NCI-H2107 (cell line): Measurements from ENCODE around the gene TAS2R40.

Experiments
- DNase-seq: peaks from one replicate; lab custom pipeline; 2025; lab: John Stamatoyannopoulos, UW

The TAS2R40 gene

GRCh38 chr7:143225047-143225446 is 3.2 kb downstream of the TAS2R40 start:
- DNase-seq, result no peak

- DNase-seq, result no peak
Observed at GRCh38 chr7:143227806-143228205, 6.0 kb downstream of the TAS2R40 start.

DNA sequence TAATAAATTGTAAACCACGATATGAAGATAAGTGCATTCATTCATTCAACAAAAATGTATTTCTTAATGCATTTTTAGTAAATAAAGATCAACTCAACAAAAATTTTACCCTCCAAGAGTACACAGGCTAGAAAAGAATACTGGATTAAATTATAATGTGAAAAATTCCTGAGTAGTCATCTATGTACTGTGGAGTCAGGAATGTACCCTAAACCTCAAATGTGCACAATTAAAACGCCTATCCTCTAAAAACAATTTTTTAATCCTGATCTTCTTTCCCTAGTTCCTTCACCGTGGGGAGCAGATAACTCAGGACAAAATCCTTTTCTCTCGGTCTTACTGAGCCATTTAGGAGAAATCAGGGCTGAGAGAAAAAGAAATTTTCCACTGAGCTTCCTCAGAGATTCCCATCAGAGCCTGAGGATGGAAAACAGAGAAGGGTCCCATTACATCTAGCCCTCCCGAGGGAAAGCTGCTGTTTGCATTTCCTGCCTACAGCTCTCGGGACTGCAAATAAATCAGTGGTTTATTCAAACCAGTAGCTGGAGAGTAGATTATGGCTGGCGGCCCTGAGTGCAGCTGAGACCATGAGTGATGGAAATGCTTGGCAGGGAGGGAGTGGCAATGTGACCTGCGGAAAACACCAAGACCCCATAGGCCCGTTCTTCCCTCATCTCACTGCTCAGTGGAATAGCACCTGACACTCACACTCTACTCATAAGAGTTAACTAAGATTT is 7.4 kb downstream of the TAS2R40 start:
- no peak for DNase-seq

GRCh38 chr7:143230602-143231457 is 9.0 kb downstream of the TAS2R40 start:
- DNase-seq, result no peak

DNA sequence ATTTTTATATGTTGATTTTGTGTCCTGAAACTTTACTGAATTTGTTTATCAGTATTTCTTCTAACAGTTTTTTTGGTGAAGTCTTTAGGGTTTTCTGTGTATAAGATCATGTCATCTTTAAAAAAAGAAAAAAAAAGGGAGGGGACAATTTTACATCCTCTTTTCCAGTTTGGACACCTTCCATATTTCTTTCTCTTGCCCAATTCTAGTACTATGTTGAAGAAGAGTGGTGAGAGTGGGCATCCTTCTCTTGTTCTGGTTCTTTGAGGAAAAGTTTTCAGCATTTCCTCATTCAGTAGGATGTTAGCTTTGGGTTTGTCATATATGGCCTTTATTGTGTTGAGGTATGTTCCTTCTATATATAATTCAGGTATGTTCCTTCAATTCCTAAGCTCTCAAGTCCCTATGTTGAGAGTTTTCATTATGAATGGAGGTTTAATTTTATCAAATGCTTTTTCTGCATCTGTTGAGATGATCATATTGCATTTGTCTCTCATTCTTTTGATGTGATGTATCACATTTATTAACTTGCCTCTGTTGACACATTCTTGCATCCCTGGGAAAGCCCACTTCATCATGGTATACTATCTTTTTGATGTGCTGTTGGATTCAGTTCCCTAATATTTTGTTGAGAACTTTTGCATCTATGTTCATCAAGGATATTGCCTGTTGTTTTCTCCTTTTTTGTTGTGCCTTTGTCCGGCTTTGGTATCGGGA is 12.1 kb downstream of the TAS2R40 start:
- DNase-seq, result no peak

DNA sequence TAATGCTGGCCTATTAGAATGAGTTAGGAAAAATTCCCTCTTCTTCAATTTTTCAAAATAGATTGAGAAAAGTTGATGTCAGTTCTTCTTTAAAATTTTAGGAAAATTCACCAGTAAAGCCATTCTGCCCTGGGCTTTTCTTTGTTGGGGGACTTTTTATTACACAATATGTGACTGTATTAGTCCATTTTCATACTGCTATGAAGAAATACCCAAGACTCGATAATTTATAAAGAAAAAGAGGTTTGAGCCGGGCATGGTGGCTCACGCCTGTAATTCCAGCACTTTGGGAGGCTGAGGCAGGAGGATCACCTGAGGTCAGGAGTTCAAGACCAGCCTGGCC is 12.7 kb downstream of the TAS2R40 start:
- no peak for DNase-seq

DNA sequence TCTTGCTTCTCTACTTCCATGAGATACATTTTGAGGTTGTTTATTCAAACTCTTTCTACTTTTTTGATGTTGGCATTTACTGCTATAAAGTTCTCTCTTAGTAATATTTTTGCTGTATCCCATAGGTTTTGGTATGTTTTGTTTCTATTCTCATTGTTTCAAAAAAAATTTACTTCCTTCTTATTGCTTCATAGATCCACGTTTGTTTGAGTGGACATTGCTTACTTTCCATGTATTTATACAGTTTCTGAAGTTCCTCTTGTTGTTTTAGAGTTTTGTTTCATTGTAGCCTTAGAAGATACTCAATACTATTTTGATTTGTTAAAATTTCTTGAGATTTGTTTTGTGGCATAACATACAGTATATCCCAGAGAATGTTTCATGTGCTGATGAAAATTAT is 13.7 kb downstream of the TAS2R40 start:
- no peak for DNase-seq

DNA sequence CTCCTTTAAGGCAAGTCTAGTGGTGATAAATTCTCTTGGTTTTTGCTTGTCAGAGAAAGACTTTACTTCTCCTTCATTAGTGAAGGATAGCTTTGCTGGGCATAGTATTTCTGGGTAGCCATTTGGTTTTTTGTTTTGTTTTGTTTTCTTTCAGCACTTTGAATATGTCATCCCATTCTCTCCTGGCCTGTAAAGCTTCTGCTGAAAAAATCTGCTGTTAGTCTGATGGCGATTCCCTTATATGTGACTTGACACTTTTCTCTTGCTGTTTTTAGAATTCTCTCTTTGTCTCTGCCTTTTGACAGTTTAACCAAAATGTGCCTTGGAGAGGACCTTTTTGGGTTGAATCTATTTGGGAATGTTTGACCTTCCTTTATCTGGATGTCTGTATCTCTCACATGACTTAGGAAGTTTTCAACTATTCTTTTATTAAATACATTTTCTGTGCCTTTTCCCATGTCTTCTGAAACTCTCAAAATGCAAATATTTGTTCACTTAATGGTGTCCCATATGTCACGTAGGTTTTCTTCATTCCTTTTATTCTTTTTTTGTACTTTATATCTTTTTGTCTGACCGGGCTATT is 14.7 kb downstream of the TAS2R40 start:
- no peak for DNase-seq

- DNase-seq, result no peak
Observed at GRCh38 chr7:143237366-143237765, 15.5 kb downstream of the TAS2R40 start.

GRCh38 chr7:143238289-143238980 is 16.6 kb downstream of the TAS2R40 start:
- DNase-seq, result no peak

- DNase-seq, result no peak
Observed at GRCh38 chr7:143239813-143240212, 18.0 kb downstream of the TAS2R40 start.

- peak; percentile 60 for DNase-seq
Observed at GRCh38 chr7:143240291-143241168, 18.7 kb downstream of the TAS2R40 start.

- DNase-seq, result no peak
Observed at GRCh38 chr7:143242306-143242705, 20.5 kb downstream of the TAS2R40 start.

GRCh38 chr7:143243111-143243510 is 21.3 kb downstream of the TAS2R40 start:
- no peak for DNase-seq

GRCh38 chr7:143243614-143244013 is 21.8 kb downstream of the TAS2R40 start:
- no peak for DNase-seq

GRCh38 chr7:143244321-143244720 is 22.5 kb downstream of the TAS2R40 start:
- no peak for DNase-seq

DNA sequence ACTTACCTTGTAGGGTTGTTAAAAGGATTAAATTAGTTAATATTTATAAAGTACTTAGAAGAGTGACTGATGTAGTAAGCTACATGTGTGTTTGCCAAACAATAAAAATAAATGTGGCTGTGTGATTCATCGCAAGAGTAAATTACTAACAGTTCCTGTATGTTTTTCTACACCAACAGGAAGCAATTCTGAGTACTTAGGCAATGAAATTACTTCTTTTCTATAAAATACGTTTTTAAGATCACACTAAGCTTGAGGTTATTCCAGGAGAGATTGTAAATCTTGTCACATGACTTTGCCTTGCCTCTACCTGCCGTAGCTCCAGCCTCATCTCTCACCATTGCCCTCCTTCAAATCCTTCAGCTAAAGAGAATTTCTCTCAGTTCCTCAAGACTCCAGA is 23.3 kb downstream of the TAS2R40 start:
- no peak for DNase-seq

GRCh38 chr7:143247372-143247771 is 25.5 kb downstream of the TAS2R40 start:
- DNase-seq, result no peak

DNA sequence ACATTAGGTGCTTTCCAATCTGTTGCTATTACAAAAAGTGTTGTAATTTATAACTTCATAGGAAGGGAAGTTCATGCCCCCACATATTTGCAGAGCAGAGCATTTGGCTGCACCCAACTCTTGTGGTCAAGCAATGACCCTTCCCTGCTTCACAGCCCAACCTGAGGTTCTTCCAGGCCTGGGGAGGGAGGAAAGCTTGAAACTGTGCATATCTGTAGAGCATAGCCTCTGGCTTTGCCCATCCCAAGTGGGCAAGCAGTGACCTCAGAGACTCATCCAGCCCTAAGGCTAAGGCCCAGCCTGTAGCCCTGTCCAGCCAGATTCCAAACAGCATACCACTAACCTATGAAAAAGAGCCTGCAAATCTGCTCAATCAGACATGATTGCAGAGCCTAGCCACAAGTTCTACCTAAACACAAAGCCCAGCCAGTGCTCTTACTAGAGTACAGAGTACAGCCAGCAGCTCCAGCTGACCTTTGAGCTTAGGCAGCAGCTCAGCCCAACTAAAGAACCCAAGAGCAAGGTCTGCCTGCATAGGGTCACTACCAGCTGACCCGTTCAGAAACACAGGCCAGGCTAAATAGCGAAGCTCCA is 27.0 kb downstream of the TAS2R40 start:
- no peak for DNase-seq

GRCh38 chr7:143250199-143250598 is 28.4 kb downstream of the TAS2R40 start:
- DNase-seq, result no peak
